Effector CD8-positive, alpha-beta T cell (primary cell): ENCODE measurements around the gene RABGAP1L.
"Not testable (repeated sequence)": the region's sequence is repeated elsewhere in the genome, so short reads cannot be mapped to it uniquely, and the experiment has no call there.

Experiments
- DNase-seq: peaks from one replicate; lab custom pipeline; 2025; lab: John Stamatoyannopoulos, UW

The RABGAP1L gene

GRCh38 chr1:174289644-174290310 is 130.5 kb downstream of the RABGAP1L start:
- no peak for DNase-seq

GRCh38 chr1:174291059-174291458 is 131.7 kb downstream of the RABGAP1L start:
- no peak for DNase-seq

- no peak for DNase-seq
These were observed 137.0 kb downstream of the RABGAP1L start for GRCh38 chr1:174296309-174296708.

- no peak for DNase-seq
These were observed 138.0 kb downstream of the RABGAP1L start for GRCh38 chr1:174297351-174297750.

GRCh38 chr1:174301295-174302077 is 142.2 kb downstream of the RABGAP1L start:
- no peak for DNase-seq

- DNase-seq: no peak
These were observed 149.3 kb downstream of the RABGAP1L start for GRCh38 chr1:174308604-174309003.

GRCh38 chr1:174309490-174309889 is 150.2 kb downstream of the RABGAP1L start:
- DNase-seq: no peak

- DNase-seq: no peak
These were observed 155.1 kb downstream of the RABGAP1L start for GRCh38 chr1:174314433-174314832.

- DNase-seq: no peak
These were observed 155.9 kb downstream of the RABGAP1L start for GRCh38 chr1:174315239-174315638.

GRCh38 chr1:174320897-174321296 is 161.6 kb downstream of the RABGAP1L start:
- not testable (repeated sequence) for DNase-seq

- DNase-seq: no peak
These were observed 163.0 kb downstream of the RABGAP1L start for GRCh38 chr1:174322202-174322862.

GRCh38 chr1:174324493-174324892 is 165.2 kb downstream of the RABGAP1L start:
- DNase-seq: no peak

GRCh38 chr1:174324939-174325338 is 165.6 kb downstream of the RABGAP1L start:
- DNase-seq: no peak

GRCh38 chr1:174326278-174326677 is 167.0 kb downstream of the RABGAP1L start:
- no peak for DNase-seq

GRCh38 chr1:174333437-174333836 is 174.1 kb downstream of the RABGAP1L start:
- DNase-seq: no peak

GRCh38 chr1:174337000-174337681 is 177.8 kb downstream of the RABGAP1L start:
- no peak for DNase-seq

GRCh38 chr1:174340404-174340803 is 181.1 kb downstream of the RABGAP1L start:
- not testable (repeated sequence) for DNase-seq

GRCh38 chr1:174344162-174344561 is 184.8 kb downstream of the RABGAP1L start:
- no peak for DNase-seq

- no peak for DNase-seq
These were observed 192.8 kb downstream of the RABGAP1L start for GRCh38 chr1:174352117-174352516.

GRCh38 chr1:174352883-174353608 is 193.7 kb downstream of the RABGAP1L start:
- DNase-seq: no peak

- no peak for DNase-seq
These were observed 199.0 kb downstream of the RABGAP1L start for GRCh38 chr1:174358344-174358743.
